ENCODE data around the gene C4orf50.

DNA sequence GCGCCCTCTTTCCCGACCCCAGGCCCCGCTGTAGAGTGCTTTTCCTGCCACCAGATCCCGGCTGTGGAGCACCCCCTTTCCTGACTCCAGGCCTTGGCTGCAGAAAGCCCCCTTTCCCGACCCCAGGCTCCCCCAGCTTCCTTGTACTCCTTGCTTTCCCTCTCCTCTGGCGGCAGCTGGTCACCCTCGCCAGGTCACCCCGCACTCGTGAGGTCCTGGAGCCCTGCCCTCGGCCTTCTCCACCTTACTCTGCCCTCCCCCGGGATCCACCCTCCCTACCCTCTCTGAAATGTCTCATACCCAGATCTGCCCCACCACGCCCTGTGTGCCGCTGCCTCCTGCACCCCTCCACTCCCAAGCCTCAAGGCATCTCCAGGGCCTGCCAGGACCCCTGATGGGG, 25.0 kb upstream of the C4orf50 start:
- TF ChIP-seq CTCF (IDR thresholded peaks at IDR 0.05; ENCODE audit: low read length), result no peak
- no peak for TF ChIP-seq EZH2 (IDR thresholded peaks at IDR 0.05; ENCODE audit: borderline replicate concordance, low read length)

All from OCI-LY1 (cell line).